ENCODE results near the gene PDE1C. TPM values are rescaled to one million over a fixed set of nuclear protein-coding genes. Genes with fewer than 3 reads are reported as not detected.

PDE1C gene
- total RNA-seq, 1 experiment from 2014 or later, result not detected

DNA sequence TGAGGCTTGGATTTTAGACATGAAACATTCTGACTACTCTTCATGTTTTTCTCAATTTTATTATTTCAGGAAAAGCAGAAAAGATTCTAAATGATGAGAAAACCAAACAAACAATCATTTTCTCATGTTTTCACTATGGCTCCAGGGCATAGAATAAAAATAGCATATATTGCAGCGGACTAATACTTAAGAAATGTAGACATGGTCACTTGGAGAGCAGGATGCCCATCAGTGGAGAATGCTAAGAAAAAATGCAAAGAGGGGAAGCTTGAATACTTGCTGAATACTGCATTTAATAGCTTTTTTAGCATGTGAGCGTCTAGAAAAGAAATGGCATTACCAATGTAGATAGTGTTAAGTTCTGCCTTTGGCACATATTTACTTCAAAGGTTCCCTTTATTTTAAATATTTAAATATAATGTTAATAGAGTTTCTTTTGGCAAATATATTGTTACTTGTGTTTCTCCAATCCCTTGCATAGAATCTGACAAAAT lies 275.3 kb downstream of the PDE1C start:
- no TSS peak for BruUV-seq (replicated peaks)
- Histone ChIP-seq H3K9me3 (ENCODE audit: low read depth, low read length, poor library complexity, severe bottlenecking) (no peaks in the 10 kb centered on the region), H3K27me3 (replicated peaks; ENCODE audit: insufficient read depth, low read depth, low read length, poor library complexity) (peaks cover 80% of the 10 kb centered on the region), H3K36me3 (ENCODE audit: insufficient read depth, low read length, poor library complexity, severe bottlenecking) (no peaks in the 10 kb centered on the region), H3K27ac (ENCODE audit: low read depth, low read length, poor library complexity, severe bottlenecking) (no peak overlapping the region), H3K4me3 (ENCODE audit: low read depth, low read length, poor library complexity, severe bottlenecking) (no peak overlapping the region), H3K4me1 (ENCODE audit: insufficient read depth, low read length, poor library complexity, severe bottlenecking) (no peaks in the 10 kb centered on the region)
- ChIA-PET CTCF (no interaction called here), POLR2A (ENCODE audit: low non-redundant PET) (no interaction called here)
- intact Hi-C loops (cut with micrococcal nuclease; ENCODE audit: unreplicated experiment), result no loop called here
- TF ChIP-seq, protein P1, sequence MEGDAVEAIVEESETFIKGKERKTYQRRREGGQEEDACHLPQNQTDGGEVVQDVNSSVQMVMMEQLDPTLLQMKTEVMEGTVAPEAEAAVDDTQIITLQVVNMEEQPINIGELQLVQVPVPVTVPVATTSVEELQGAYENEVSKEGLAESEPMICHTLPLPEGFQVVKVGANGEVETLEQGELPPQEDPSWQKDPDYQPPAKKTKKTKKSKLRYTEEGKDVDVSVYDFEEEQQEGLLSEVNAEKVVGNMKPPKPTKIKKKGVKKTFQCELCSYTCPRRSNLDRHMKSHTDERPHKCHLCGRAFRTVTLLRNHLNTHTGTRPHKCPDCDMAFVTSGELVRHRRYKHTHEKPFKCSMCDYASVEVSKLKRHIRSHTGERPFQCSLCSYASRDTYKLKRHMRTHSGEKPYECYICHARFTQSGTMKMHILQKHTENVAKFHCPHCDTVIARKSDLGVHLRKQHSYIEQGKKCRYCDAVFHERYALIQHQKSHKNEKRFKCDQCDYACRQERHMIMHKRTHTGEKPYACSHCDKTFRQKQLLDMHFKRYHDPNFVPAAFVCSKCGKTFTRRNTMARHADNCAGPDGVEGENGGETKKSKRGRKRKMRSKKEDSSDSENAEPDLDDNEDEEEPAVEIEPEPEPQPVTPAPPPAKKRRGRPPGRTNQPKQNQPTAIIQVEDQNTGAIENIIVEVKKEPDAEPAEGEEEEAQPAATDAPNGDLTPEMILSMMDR (conservative IDR thresholded peaks at IDR 0.05; ENCODE audit: low read depth, low read length), result no peak
- no peak for TF ChIP-seq EZH2 (IDR thresholded peaks at IDR 0.05; ENCODE audit: borderline replicate concordance, low read depth, low read length, poor library complexity, severe bottlenecking)
- DNase-seq (ENCODE audit: low spot score), result no peak

DNA sequence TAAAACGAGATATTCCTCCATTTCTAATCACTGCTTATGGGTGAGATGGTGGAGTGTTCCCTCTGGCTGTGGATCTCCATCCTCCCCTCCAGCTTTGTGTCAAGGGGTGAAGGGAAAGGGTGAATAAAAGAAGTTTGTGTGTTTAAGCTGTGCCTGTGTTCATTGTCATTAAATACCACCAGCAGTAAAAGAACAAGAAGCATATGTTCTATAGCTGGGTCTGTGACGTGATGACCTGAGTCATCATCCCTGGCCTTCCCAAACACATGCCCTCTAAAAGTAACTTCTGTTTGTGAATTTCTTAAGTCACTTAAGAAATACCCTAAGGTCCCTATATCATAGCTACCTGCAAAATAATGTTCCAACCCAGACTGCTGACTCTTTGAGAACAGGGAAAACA lies 278.3 kb downstream of the PDE1C start:
- no TSS peak for BruUV-seq (replicated peaks)

DNA sequence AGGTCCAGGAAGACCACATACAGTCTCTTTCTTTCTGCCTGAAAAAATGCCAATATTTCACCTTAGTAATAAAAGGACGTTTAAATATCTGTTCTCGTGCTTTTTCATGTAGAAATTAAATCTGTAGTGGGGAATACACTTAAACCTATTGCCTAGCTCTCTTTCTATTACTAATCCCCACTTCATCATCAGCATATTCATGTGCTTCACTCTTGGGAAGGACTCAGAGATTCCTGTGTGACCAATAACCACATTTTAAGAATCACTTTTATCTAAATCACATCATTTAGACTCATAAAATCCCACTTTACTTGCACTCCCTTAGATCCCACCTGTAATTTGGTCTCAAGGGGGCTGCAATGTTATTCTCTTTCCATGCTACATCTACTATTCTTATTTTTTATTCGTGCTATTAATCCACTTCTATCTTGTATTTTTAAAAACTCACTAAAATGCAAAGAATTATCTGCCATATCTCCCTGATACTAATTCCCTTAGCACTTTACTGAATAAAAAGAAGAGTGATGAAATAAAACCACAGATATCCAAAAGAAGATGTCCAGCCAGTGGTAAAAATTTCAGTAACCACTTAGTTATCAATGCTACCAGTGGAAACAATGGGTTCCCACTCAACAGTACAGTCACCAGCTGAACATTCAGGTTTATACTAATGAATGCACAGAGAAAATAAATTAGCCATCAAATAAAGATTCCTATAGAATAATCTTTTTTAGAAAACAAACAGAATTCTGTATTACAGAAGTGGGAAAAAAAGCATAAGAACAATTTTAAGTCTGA lies 281.1 kb downstream of the PDE1C start:
- POLR2A ChIA-PET (ENCODE audit: low non-redundant PET), result no interaction called here
- intact Hi-C loops (cut with micrococcal nuclease; ENCODE audit: unreplicated experiment), result loop anchor here (10.0 kb wide), 1 partner anchor 376 kb away; no protein-coding TSS in a partner anchor
- Histone ChIP-seq H3K9me3 (ENCODE audit: low read depth, low read length, poor library complexity, severe bottlenecking) (no peaks in the 10 kb centered on the region), H3K36me3 (ENCODE audit: insufficient read depth, low read length, poor library complexity, severe bottlenecking) (no peaks in the 10 kb centered on the region), H3K27ac (ENCODE audit: low read depth, low read length, poor library complexity, severe bottlenecking) (no peak overlapping the region), H3K4me3 (ENCODE audit: low read depth, low read length, poor library complexity, severe bottlenecking) (no peak overlapping the region), H3K27me3 (replicated peaks; ENCODE audit: insufficient read depth, low read depth, low read length, poor library complexity) (peaks cover 30% of the 10 kb centered on the region), H3K4me1 (ENCODE audit: insufficient read depth, low read length, poor library complexity, severe bottlenecking) (no peaks in the 10 kb centered on the region)
- no peak for DNase-seq (ENCODE audit: low spot score)
- no TSS peak for BruUV-seq (replicated peaks)
- CTCF ChIA-PET, result no interaction called here
- TF ChIP-seq, protein P1 (conservative IDR thresholded peaks at IDR 0.05; ENCODE audit: low read depth, low read length), result no peak

More for the DNA sequence above, 278.3 kb downstream of the PDE1C start:
- no peaks in the 10 kb centered on the region for H3K9me3 ChIP-seq (ENCODE audit: low read depth, low read length, poor library complexity, severe bottlenecking)
- TF ChIP-seq, protein P1 (conservative IDR thresholded peaks at IDR 0.05; ENCODE audit: low read depth, low read length), result no peak
- no peak for TF ChIP-seq EZH2 (IDR thresholded peaks at IDR 0.05; ENCODE audit: borderline replicate concordance, low read depth, low read length, poor library complexity, severe bottlenecking)
- CTCF ChIA-PET, result no interaction called here
- POLR2A ChIA-PET (ENCODE audit: low non-redundant PET), result no interaction called here
- no peaks in the 10 kb centered on the region for H3K36me3 ChIP-seq (ENCODE audit: insufficient read depth, low read length, poor library complexity, severe bottlenecking)
- H3K4me1 ChIP-seq (ENCODE audit: insufficient read depth, low read length, poor library complexity, severe bottlenecking), result no peaks in the 10 kb centered on the region
- intact Hi-C loops (cut with micrococcal nuclease; ENCODE audit: unreplicated experiment), result no loop called here
- H3K27ac ChIP-seq (ENCODE audit: low read depth, low read length, poor library complexity, severe bottlenecking), result no peak overlapping the region
- no peak for DNase-seq (ENCODE audit: low spot score)
- no peak overlapping the region for H3K4me3 ChIP-seq (ENCODE audit: low read depth, low read length, poor library complexity, severe bottlenecking)
- peaks cover 54% of the 10 kb centered on the region for H3K27me3 ChIP-seq (replicated peaks; ENCODE audit: insufficient read depth, low read depth, low read length, poor library complexity)

All from A673 (cell line).